Activated T-cell treated with anti-CD3 and anti-CD28 coated beads for 1 hour (primary cell): ENCODE data around the gene MRPL18.
"Not testable (repeated sequence)": the region's sequence is repeated elsewhere in the genome, so short reads cannot be mapped to it uniquely, and the experiment has no call there.

Experiments used
- DNase-seq: peaks from one replicate; pipeline ENCODE4 v3.0.0-alpha.2; 2020; ENCODE audit warnings: low read depth

Gene MRPL18

GRCh38 chr6:159777240-159777904 is 12.9 kb upstream of the MRPL18 start:
- no peak for DNase-seq

DNA sequence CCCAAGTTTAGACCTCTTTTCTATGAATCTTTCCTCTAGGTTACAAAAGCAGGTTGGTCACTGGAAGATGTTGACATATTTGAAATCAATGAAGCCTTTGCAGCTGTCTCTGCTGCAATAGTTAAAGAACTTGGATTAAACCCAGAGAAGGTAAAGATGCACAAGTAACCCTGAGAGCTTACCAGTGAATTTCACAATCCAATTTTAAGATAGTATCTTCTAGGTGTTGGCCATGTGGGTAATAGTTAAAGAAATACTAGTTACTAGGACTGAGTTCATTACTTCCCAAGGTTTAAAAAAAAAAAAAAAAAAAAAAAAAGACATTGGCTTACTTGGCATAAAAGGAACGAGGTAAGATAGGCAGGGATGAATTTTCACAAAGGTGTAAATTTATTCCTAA is 12.1 kb upstream of the MRPL18 start:
- DNase-seq, result no peak

- no peak for DNase-seq
These were observed 11.6 kb upstream of the MRPL18 start for GRCh38 chr6:159778542-159779103.

GRCh38 chr6:159788276-159788675 is 2.0 kb upstream of the MRPL18 start:
- DNase-seq, result peak; percentile 11

- peak; percentile 4 for DNase-seq
These were observed 1.4 kb upstream of the MRPL18 start for GRCh38 chr6:159788753-159789376.

GRCh38 chr6:159789377-159790148 is 704 bp upstream of the MRPL18 start, which contains the start of gene TCP1:
TCP1 (minus strand) TSS chr6:159789602; CDS start chr6:159789468, 134 bp downstream.
- DNase-seq, result peak; percentile 99

GRCh38 chr6:159790956-159791598 is 810 bp downstream of the MRPL18 start:
- DNase-seq, result peak; percentile 6

DNA sequence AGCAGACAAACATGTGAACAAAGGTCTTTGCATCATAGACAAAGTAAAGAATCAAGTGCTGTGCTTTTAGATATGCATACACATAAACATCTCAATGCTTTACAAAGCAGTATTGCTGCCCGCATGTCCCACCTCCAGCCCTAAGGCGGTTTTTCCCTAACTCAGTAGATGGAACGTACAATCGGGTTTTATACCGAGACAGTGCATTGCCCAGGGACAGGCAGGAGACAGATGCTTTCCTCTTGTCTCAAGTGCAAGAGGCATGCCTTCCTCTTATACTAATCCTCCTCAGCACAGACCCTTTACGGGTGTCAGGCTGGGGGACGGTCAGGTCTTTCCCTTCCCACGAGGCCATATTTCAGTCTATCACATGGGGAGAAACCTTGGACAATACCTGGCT is 4.7 kb downstream of the MRPL18 start:
- not testable (repeated sequence) for DNase-seq

DNA sequence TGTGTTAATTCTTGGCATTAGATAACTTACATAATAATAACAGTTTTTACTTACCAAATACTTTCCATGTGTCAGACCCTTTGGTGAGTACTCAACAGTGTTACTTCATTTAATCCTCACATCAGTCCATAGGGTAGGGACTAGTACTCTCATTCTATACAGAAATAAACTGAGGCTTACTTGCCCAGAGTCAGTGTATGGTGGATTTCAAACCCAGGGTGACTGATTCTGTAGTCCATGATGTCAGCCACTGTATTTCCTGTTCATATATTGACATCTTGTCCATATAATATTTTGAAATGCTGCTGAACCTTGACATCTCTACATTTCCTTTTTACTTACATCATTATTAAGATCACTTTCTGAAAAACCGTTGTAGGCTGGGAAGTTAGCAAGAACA is 7.3 kb downstream of the MRPL18 start:
- no peak for DNase-seq

GRCh38 chr6:159800141-159800865 is 10.0 kb downstream of the MRPL18 start, which contains the start of gene PNLDC1:
PNLDC1 (plus strand) TSS chr6:159800276; CDS start chr6:159800308, 32 bp downstream.
- no peak for DNase-seq

- DNase-seq, result no peak
These were observed 11.7 kb downstream of the MRPL18 start for GRCh38 chr6:159801935-159802334.

GRCh38 chr6:159804504-159804903 is 14.2 kb downstream of the MRPL18 start:
- DNase-seq, result no peak

- no peak for DNase-seq
These were observed 15.3 kb downstream of the MRPL18 start for GRCh38 chr6:159805440-159806020.

DNA sequence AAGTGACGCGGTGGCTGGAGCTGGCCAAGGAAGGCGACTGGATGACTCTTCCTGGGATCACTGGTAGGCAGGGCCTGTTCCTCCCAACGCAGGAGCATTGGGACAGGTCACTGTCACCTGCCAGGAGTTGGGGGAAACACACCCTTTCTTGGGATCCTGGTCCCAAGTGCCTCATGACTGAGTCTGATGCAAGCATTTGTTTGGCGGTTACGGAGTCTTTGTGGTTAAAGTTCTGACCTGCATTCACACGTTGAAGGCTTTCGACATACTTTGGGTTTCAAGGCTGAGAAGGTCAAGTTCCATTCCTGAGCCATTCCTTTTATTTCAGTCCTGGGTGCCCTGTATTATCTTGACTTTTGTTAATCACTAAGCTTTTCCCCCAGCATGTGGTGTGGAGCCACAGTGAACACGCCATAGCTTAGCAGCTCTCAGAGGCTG is 15.8 kb downstream of the MRPL18 start:
- DNase-seq, result no peak

GRCh38 chr6:159807150-159807858 is 17.0 kb downstream of the MRPL18 start:
- DNase-seq, result no peak

DNA sequence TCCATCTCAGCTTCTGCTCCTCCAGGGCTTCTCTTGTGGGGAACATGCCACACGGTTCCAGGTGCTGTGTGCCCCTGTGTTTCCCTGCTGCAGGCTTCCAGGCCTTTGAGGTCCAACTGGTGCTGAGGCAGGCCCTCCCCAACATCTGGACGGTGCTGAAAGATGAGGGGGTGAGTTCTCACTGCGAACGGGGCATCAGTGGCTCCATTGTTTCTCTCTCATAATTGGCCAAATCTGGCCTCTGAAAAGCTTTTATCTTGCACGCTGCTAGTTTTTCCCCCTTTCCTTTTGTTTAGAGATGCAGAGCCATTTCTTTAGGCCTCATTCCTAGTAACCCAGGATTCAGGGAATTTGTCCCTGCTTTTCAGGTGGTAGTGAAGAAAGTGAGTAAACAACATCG is 18.4 kb downstream of the MRPL18 start:
- DNase-seq, result no peak

- DNase-seq, result no peak
These were observed 18.9 kb downstream of the MRPL18 start for GRCh38 chr6:159809149-159809548.

- DNase-seq, result no peak
These were observed 23.5 kb downstream of the MRPL18 start for GRCh38 chr6:159813781-159814180.

GRCh38 chr6:159815410-159815809 is 25.1 kb downstream of the MRPL18 start:
- DNase-seq, result no peak

DNA sequence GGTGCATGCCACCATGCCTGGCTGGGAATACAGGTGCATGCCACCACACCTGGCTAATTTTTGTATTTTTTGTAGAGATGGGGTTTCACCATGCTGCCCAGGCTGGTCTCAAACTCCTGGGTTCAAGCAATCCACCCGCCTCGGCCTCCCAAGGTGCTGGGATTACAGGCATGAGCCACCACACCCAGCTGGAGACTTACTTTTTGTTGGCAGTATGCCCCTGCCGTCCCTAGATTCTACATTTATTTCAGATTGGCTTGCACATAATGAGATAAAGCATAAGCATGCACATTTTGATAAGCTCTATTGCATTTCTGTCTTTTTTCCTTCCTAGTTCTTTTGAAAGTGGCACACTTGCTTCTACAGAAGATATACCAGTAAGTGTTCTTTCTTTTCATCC is 26.5 kb downstream of the MRPL18 start:
- not testable (repeated sequence) for DNase-seq
